Uterus (tissue), 2 donors: ENCODE data around the gene POLR2E.

Experiments used
- CTCF ChIP-seq, 4 experiments: fragments of 200-600 bp in 2 of 4; fragments of 450-650 bp in 2 of 4; sonication (generic) in 2 of 4; IDR thresholded peaks; one replicate each; pipeline ENCODE4 v1.5.1; 2016 to 2019; ENCODE audit warnings: antibody characterized with exemption in 4 of 4, mild to moderate bottlenecking in 2 of 4, moderate library complexity in 1 of 4
- POLR2A ChIP-seq, 2 donors: fragments of 450-650 bp; IDR thresholded peaks; one replicate each; pipeline ENCODE4 v1.6.1; 2016; ENCODE audit warnings: antibody characterized with exemption in 2 of 2, mild to moderate bottlenecking in 1 of 2, moderate library complexity in 1 of 2

- TF ChIP-seq CTCF (IDR thresholded peaks at IDR 0.05) (no peak), POLR2A (IDR thresholded peaks at IDR 0.05) (no peak)
Observed at GRCh38 chr19:1062387-1063029, 32.7 kb downstream of the POLR2E start.
